ENCODE data around the gene CAPN14.

CAPN14 gene

DNA sequence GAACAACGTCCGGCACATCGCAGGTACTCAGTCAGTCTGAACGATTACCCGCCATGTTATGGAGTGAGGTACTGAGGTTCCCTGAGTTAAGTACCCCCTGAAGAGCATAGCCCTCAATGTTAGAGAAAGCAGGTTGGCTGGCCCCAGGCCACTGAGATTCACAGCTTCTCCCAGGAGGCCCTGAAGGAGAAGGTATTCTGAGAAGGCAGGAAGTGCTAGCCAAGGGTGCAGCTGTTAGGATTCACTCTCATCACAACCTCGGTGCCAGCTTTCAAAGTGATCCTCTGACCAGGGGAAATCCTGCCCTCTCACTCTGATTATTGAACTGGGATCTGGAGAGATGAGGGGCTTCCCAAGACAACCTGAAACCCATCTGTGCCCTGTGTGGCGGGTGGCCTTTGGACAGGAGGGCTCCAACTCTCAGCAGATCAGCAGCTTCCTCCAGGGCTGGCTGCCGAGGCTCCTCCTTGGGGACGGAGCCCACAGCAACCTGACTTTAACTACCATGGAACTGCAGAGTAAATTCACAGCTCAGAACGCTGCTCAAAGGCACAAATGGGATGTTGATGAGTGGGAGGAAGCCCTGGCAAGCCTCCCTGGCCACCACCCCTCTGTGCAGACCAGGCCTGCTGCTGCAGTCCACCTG, 24.4 kb upstream of the CAPN14 start:
- DNase-seq (ENCODE audit: low read depth), result no peak

DNA sequence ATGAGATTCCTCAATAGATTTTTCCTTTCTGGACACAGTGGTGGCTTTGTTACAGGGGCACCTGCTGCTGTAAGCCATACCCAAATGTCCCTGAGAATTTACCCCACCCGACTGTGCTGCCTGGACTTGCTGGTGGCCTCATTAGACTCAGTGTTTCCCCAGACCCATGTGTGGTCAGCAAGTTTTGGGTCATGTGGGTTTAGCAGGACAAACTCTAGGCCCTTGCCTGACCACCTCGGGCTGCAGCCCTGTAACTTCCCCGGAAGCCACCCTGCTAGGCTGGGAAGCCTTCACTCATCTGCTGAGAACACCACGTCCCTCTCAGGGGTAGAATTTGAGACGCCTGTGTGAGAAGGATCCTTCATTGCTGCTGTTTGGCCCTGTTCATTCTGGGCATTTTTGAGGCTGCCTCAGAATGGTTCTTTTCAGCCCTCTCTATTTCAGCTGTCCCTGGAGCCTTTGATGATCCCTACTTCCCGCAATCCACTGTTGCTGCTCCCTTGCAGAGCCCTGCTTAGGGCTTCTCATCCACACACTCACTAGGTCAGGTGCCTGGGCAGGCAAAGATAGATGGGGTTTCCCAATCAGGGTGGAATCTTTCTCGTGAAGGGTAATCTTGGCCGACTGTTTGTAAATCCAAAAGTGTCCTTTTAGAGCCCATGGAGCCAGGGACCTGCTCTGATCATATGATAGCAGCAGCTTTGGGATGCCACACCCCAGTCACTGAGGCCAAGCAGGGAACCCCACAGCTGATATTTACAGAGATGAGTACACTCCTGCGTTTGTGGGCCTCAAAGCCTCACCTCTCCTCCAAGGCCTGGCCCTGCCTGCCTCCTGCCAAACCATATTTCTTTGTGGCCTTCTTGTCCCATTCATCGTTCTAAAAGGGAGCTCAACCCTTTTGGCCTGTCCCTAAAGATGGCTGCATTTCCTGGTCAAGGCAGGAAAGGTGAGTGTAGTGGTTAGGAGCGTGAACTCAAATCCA, 23.4 kb upstream of the CAPN14 start:
- DNase-seq (ENCODE audit: low read depth), result no peak

DNA sequence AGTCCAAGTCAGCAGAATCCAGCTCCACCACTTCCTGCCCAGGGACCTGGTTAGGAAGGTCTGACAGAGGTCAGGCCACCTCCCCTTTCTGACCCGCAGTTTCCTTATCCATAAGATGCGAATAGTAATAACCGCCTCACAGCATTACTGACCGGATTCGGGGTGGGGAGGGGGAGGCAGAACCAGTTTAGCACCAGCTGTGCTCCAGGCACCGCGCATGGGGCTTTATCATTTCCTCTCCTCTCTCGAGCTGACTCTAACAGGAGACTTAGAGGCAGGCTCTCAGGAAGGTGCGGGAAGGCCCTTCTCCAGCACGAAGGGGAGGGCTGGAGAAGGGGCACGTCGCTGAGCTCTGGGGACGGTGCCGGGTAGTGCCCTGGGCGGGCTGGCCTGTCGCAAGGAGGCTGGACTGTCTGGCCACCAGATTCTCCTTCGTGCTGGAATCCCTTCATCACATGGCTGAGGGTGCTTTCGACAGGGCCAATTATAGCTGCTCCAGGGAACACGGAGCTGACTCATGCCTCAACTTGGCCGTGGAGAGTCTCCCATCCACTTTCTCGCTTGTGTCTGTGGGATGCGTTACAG, 22.4 kb upstream of the CAPN14 start:
- DNase-seq (ENCODE audit: low read depth), result no peak

DNA sequence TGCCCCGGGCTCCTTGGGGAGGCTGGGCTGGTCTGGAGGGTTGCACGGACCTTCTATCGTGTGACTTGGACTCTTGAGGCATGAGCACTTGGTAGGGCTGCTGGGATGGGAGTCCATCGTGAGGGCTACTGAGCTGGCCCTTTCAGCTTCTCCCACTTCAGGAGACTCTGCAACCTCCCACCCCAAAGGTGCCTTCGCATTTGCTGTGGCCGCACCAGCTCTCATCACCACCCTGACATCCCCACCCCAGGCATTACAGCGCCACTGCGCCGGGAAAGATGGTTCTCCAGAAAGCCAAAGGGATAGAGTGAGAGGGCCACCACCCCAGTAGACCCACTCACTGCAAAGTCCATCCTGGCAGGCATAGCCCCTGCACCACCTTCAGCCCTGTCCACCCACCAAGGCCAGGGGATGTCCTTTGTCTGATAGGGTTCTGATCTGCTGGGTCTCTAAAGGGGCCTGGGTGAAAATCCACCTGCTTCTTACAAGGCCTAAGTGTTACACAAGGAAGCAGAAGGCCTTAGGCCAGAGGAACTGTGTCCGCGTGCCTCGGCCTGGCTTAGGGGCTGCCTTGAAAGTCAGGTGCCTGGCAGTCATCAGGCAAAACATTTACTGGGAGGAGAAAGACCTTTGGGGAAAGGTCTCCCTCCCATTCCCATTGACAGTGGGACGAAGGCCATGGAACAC, 21.7 kb upstream of the CAPN14 start:
- no peak for DNase-seq (ENCODE audit: low read depth)

DNA sequence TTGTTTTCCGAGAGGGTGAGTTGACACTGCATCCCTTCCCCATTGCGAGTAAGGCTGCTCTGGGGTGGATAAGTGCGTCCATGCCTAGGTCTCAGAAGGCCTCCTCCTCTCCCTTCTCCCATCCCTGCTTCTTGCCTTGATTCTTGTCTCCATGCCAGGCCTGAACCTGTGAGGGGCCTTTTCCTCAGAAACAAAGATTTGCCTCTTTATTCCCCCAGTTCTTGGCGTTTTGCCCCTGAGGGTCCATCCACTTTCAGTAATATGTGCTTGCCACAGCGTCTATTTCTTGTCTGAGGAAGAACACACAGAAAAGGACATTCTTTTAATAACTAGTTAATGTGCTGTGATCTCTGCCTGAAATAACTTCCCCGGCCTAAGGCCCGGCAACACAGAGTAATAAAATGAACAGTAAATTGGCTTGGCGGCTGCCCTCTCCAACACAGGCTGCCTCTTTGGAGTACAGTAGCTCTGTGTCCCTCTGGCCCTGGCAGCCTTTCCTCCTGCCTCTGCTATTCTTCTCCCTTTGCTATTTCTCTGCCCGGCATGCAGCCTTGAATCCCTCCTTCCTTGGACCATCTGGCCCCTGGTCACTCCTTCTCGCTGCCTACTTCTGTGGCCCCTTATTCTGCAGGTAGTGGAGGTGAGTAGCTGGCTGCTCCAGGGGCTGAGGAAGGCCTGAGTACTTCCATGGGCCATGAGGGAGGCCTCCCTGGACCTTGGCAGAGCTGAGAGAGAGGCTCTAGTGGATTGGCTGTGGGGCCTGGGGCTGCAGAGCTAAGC, 21.0 kb upstream of the CAPN14 start:
- DNase-seq (ENCODE audit: low read depth), result no peak

DNA sequence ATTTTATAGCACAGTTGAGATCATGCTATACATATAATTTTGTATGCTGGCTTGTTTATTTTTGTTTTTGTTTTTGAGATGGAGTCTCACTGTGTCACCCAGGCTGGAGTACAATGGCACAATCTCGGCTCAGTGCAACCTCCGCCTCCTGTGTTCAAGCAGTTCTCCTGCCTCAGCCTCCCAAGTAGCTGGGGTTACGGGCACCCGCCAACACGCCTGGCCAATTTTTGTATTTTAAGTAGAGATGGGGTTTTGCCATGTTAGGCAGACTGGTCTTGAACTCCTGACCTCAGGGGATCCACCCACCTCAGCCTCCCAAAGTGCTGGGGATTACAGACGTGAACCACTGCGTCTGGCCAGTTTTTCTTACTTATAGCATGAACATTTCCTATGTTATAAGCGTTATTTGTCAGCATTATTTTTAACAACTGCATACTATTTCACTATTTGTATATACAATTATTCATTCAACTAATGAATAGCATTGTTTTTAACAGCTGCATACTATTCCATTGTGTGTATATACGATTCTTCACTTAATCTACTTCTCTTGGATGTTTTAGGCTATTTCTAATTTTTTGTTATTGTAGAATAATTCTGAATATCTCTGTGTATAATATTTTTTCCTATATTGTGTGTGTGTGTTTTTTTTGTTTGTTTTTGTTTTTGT, 20.2 kb upstream of the CAPN14 start:
- no peak for DNase-seq (ENCODE audit: low read depth)

DNA sequence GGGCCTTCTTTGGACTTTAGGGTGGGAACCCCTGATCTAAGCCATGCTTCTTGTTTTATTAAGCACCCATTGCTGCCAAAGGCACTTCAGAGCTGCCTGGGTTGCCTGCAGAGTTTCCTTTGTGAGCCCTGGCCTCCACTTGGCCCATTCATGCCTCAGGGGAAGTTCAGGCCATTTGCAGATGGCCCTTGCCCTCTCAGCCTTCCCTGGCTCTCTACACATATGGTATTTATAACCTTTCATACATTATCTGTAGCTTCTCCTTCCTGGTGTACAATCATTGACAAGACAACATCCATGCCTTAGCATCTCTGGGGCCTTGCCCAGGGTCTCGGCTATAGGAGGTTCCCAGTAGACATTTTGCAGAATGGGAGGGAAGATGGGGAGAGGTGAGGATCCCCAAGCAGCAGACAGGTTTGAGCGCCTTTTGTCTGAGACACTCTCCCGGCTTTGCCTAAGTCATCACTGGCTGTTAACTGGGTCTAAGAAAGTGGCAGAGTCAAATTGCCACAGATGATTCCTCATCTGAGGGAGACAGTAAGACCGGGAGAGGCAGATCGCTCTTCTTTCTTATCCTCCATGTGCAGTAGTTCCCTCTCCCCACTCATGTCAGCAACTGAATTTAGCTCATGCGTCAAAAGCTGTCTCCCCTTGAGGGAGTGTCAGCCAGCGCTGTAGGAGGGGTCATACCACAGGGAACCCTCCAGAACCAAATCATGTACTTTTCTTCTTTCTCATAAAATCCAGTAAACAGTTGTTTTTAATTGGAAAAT, 19.3 kb upstream of the CAPN14 start:
- no peak for DNase-seq (ENCODE audit: low read depth)

DNA sequence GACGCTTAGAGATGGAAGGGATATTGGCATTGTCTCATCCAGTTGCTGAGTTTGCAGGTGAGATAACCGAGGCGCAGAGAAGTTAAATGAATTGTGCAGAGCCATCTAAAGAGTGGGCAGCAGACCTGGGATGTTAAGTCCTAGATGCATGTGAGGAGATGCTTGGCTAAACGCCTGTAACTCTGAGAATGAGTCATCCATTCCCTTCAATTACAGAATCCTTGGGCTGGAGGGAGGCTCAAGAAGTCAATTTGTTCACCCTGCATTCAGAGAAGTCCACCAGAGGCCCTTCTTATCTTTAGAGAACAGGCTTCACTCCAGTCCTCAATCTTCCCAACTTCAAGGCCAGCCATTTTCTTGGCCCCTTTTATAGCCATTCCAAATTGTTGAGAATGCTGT, 18.2 kb upstream of the CAPN14 start:
- DNase-seq (ENCODE audit: low read depth), result peak; percentile 66

DNA sequence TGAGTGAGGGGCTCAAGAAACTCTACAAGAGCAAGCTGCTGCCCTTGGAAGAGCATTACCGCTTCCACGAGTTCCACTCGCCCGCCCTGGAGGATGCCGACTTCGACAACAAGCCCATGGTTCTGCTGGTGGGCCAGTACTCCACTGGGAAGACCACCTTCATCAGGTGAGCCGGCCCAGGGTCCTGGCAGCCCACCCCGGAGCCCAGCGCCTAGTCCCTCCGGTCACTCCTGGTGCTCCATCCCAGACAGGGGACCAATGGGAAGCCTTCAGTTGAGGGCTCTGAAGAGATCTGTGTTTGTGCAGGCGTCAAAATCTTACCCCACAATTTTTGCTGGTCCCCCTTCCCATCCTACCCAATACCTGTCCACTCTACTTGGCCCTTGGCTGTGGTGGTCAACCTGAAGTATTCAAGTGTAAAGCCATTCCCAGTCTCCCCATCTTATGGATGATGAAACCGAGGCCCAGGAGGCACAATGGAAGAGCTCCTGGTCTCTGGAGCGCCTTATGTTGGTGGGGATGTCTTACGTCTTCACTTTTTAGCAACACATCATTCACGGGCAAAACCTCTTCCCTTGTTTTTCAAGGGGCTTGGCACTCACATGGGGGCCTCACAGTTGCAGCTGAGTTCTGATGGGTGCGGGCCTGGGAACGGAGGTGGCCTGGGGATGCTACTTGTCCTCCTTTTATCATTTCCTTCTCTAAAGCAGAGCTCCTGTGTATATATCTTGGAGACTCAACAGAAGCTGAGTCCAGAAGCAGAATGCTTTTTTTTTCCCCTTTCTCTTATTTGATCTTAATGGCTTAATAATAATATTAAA, 17.6 kb upstream of the CAPN14 start:
- DNase-seq (ENCODE audit: low read depth), result no peak

DNA sequence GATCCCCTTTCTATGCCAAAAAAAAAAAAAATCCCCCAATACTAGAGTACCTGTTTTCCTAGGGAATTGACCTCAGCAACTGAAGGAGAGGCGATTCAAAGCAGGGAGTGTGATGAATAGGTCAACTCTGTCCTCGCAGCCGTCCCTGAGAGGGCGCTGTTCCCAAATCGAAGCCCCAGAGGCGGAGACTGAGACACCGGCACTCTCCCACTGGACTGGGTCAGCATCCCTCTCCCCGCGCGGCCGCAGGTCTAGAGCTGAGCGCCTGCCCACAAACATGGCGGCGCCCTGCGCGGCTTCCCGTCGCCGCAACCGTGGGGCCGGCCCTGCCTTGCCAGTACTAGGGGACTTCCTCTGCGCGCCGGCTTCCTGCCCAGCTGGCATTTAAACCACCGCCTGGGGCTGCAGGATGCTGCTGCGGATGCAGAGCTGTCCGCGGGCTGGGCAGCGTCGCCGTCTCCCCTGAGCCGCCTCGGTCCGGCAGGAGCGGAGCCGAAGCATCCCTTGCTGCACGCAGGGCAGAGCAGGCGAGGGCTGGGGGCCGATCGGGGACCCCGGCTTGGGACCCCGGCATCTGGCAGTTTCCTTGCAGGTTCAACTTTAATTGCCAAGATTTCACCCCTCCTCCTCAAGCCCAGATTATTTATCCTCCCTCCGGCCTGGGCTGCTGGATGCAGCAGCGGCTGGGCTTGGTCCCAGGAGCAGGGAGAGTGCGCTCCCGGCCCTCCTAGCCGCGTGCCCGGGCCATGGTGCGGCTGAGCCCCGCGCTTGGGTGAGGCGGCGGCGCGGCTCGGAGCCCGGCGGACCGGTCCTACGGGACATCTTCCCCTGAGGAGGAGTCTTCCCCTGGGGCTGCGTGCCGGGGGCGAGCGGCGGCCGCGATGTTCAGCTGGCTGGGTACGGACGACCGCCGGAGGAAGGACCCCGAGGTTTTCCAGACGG, 16.7 kb upstream of the CAPN14 start, which contains the start of gene EHD3:
Gene EHD3, plus strand, starts transcription at position 412 of the 942 bp plus-strand sequence. Its CDS starts 470 bp downstream, at position 882.
- peak; percentile 51 for DNase-seq (ENCODE audit: low read depth)

DNA sequence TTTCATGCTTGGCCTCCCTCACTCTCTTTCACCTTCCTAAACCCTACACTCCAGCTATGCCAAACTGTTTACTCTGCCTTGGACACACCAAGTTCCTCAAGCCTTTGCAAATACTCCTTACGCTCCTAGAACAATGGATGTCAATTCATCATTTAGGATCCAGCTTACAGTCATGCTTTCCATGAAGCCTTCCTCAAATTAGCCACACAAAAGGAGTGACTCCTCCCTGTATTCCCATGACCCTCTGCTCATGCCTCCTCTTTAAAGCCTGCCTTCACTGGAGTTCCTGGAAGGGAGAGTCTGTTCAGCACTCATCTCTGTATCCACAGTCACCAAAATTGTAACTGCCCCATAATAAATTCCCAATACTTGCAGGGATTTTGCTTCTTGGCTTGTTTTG, 15.9 kb upstream of the CAPN14 start:
- no peak for DNase-seq (ENCODE audit: low read depth)

DNA sequence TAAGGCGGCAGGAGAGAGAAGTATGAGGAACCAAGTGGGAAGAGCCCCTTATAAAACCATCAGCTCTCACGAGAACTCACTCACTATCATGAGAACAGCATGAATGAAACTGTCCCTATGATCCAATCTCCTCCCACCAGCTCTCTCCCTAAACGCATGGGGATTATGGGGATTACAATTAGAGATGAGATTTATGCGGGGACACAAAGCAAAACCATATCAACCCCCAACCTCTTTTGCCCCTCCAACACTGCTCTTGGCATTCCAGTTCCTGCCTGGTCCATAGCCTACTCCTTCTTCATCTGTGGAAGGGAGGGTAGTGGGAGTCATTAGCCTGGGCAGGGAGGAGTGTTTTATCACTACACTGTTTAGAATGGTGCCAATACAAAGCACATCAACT, 15.3 kb upstream of the CAPN14 start:
- DNase-seq (ENCODE audit: low read depth), result no peak

DNA sequence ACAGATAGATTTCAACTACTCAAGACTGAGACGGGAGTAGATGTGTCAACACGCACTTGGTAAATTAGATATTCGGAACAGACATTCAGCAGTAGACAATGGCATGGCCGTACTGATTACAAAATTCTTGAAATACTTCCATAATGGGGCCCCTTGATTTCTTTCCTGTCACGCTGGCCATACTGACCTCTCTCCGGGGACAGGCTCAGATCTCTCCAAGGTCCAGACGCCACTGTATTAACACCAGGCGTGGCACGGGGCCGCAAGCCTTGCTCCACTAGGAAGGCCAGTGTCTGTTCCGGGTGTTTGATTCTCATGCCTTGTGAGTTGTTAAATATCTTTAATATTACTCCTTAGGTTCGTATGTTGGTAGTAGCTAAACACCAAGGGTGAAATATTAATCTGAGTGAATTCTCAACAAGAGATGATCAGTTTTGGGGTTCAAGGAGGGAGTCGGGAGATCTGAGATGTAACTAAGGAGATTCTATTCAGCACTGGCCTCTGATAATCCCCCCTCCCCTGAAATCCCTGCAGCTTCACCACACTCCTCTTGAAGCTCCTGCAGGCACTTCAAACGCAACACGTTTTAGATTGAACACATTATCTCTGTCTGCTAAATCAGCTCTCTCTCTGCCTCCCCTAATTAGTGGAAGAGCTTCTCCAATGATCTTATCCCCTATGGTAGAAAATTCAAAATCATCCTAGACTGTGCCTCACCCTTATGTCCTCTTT, 14.4 kb upstream of the CAPN14 start:
- no peak for DNase-seq (ENCODE audit: low read depth)

DNA sequence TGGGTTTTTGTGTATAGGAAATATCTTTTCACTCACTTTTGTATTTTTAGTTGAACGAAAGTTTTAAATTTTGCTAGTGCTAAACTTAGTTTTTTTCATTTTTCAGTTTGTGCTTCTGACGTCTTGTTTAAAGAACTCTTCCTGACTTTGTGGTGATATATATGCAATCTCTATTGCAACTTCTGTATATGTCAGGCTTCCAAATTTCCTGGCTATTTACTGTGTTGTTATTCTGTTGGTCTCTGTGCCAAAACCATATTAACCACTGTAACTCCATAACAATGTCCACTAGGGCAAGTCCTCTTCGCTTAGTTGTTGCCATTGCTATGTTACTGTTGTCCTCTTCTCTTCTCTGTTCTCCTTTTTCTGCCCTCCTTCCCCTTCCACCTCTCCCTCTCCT, 13.4 kb upstream of the CAPN14 start:
- DNase-seq (ENCODE audit: low read depth), result no peak

DNA sequence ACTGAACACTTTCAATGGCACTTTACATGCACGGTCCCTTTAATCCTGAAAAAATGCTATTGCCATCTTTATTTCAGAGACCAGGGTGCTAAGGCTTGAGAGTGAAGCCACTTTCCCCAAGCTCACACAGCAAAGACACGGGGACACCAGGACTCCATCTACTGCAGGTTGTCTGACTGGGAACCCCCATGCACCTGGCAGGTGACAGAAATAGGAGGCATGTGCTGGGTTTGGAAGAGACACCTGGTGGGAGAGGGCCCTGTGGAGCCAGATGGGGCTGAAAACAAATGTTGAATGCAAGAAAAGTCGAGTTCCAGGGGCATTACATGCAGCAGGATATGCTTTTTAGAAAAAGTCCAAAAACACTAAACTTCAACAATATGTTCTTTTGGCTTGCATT, 11.4 kb upstream of the CAPN14 start:
- DNase-seq (ENCODE audit: low read depth), result no peak

DNA sequence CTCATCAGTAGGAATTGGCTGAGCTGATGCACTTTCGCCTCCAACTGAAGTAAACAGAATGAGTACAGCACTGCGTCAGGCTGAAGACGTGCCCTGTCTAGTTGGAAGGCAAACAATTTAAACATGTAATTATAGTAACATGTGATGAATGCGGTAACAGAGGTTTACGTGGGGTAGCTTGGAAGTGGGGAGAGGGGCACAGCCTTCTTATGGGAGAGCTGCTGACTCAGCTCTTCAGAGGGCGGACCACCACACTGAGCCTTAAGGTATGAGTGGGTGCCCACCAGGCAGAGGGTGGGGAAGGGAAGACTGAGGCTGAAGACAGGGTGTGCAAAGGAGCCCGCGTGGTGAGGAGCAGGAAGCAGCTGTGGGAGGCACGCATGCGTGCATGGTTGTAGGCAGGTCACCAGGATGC, 10.4 kb upstream of the CAPN14 start:
- no peak for DNase-seq (ENCODE audit: low read depth)

DNA sequence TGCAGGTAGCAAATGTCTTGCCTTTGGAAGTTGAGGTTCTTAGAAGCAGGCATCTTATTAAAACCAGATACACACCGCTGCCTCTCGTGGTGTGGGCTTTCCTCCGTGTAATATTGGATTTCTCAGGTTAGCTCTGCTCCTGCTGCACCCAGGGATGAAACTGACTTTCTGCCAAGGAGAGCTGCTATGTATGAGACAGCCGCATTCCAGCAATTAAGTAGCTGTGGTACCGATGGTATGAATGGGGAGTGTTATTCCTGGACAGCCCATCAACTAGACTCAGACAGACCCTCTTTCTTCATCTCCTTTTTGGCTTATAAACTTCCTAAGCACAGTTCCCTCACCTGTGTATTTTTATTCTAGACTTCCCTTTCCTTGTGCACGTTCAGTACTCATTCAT, 9.8 kb upstream of the CAPN14 start:
- DNase-seq (ENCODE audit: low read depth), result no peak

Measured in HS-5 (cell line).